Hematopoietic multipotent progenitor cell (in vitro differentiated cells): ENCODE measurements around the gene BICD1. TPM values are rescaled to one million over a fixed set of nuclear protein-coding genes. Genes with fewer than 3 reads are reported as not detected.

ENCODE experiments used
- DNase-seq, 3 donors: peaks; one replicate each; pipeline ENCODE4 v3.0.0-alpha.2; 2011 to 2015; ENCODE audit warnings: low read depth in 2 of 3, low spot score in 2 of 3
- total RNA-seq: library from RNA; depleted of rRNA; stranded (reverse); fragments of >200 nt; gene quantifications from one replicate; pipeline ENCODE4 v1.2.3, GENCODE V29; 2012

Gene BICD1
- total RNA-seq, 1 donor: 18.3 TPM

- no peak for DNase-seq
Measured at GRCh38 chr12:32233568-32233967, 126.9 kb downstream of the BICD1 start.

- DNase-seq: no peak
Measured at GRCh38 chr12:32235251-32235650, 128.6 kb downstream of the BICD1 start.

- no peak for DNase-seq
Measured at GRCh38 chr12:32240162-32240561, 133.5 kb downstream of the BICD1 start.

GRCh38 chr12:32240831-32241230 is 134.2 kb downstream of the BICD1 start:
- no peak for DNase-seq

- DNase-seq: no peak
Measured at GRCh38 chr12:32242641-32243040, 136.0 kb downstream of the BICD1 start.

GRCh38 chr12:32248441-32249140 is 141.9 kb downstream of the BICD1 start:
- DNase-seq: no peak

GRCh38 chr12:32249777-32250176 is 143.1 kb downstream of the BICD1 start:
- DNase-seq: no peak

GRCh38 chr12:32252199-32253073 is 145.8 kb downstream of the BICD1 start:
- no peak for DNase-seq

DNA sequence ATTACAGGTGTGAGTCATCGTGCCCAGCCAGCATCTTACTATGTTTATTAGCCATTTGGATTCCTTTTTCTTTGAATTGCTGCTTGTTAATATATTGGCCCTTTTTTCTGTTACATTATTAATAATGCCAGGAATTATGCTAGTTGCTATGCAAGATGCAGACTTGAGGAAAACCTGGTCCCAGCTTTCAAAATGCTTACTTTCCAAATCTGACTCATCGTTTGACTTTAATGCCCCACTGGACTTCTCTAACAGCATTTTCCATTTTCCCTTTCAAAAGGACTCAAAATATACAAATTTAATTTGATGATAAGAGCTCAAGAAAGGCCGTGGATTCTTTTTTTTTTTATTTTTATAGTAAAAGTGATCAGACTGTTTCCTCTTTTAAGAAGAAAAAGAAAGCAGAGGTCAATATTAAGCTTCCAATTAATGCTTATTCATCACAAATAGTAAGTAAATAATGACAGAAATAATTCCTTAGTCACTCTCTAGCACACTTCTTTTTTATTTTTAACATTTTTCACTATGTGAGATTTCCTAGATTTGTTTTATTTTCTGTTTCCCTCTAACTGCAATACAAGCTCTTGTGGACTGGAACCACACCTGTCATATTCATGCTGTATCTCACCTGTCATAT is 146.6 kb downstream of the BICD1 start:
- DNase-seq: no peak

DNA sequence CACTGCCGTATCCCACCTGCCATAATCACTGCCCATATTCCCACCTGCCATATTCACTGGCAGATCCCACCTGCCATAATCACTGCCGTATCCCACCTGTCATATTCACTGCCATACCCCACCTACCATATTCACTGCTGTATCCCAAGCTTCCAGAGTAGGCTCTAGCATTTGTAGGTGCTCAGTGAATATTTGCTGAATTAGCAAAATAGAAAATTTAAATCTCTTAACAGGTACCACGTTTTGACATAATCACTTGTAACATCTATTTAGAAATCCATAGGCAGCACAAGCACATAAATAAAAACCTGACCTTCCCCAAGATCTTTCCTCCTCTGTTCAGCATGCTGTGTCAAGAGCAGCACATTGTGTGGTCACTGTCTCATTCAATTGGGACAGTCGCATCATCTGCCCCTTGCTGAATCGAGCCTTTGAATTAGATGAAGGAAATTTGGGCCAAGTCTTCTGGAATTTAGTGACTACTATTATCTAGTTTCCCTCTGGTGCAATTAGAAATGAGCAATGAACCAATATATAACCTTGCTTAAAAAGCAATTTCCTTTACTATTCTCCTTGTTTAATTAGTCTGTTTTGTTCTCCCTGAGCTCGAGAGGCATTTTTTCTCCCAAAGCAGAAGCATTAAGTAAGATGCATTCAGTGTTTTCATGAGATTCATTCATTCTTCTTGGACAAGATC is 147.8 kb downstream of the BICD1 start:
- DNase-seq: no peak

- no peak for DNase-seq
Measured at GRCh38 chr12:32255588-32255987, 148.9 kb downstream of the BICD1 start.

GRCh38 chr12:32257695-32258496 is 151.2 kb downstream of the BICD1 start:
- no peak for DNase-seq

GRCh38 chr12:32260696-32261095 is 154.0 kb downstream of the BICD1 start:
- no peak for DNase-seq

GRCh38 chr12:32261638-32262037 is 155.0 kb downstream of the BICD1 start:
- DNase-seq: peak in 2 of 3 donors; percentile 56 to 73

- DNase-seq: peak in 2 of 3 donors; percentile 93 to 97
Measured at GRCh38 chr12:32264961-32265360, 158.3 kb downstream of the BICD1 start.

DNA sequence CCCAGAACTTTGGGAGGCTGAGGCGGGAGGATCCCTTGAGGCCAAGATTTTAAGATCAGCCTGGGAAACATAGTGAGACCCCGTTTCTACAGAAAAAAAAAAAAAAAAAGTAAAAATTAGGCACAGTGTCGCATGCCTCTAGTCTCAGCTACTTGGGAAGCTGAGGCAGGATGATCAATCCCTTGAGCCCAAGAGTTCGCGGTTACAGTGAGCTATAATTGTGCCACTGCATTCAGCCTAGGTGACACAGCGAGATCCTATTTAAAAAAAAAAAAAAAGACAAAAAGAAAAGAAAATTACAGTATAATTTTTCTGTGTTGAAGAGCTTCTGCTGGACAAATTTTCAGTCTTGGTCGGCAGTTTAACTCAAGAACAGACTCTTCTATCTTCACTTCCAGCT is 158.8 kb downstream of the BICD1 start:
- DNase-seq: no peak

DNA sequence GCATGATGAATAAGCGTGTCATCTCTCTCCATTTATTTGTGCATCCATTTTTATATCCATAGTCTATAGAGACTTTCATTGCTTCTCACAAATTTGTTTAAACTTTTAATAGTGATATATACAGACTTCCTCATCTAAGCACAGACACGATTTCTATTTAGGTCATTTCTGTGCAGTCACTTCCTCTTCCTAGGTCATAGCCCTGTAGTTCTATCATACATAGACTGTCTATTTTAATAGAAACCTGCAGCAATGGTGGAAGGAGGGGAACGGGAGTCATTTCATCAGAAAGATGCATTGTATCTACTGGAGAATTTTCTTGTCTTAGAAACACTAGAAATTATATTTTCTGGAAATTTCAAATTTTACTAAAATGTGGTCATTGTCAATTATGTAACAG is 159.3 kb downstream of the BICD1 start:
- DNase-seq: peak in 2 of 3 donors; percentile 45 to 71

DNA sequence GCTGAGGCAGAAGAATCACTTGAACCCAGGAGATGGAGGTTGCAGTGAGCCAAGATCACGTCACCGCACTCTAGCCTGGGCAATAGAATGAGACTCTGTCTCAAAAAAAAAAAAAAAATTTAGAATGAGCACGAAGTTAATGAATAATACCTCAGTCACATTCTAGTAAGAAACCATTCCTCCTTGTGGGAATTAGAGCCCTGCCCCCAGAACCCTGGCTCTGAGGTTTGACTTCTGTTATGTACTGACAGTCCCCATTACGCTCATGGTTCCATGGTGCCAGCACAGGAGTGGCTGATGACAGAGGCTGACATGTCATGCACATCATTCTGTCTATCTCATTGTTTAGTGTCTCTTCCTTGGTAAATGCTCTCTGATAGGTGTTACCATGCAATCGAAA is 160.1 kb downstream of the BICD1 start:
- no peak for DNase-seq

DNA sequence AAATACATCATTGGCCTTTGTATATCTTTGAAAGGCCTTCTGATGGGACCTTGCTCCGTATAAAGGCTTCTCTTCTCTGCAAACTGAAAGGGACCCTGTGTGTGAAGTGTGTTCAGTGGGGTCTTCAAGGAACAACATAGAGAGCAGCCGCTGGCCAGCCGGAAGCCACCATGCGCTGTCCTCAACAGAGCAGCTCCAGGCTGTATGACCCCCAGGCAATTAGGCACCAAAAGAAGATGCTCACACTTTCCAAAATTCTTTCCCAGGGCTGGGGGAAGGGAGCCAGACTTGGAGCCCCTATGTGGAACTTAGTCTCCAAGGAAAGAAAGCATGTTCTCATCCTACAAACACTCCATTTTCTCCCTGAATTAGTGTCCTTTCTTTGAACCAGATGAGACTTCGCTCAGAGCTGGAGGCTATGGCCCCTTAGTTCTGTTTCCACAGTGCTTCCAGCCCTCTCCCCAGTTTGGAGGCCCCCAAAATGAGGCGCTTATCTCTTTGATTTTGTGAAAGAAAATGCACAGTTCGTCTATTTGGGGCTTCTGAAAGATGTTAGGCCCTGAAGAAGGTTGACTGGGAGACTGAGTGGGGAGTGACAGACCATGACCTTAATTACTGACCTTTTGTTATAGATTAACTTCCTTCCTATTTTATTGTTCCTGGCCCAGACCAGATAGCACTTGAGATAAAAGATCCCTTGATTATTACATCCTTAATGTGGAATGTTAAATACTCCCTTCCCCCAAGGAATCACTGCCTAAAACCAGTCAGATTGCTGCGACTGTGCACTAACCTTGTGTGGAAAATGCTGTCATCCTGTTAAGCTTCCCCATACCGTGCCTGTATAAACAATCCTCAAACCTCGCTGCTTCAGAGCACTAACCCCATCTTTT is 164.4 kb downstream of the BICD1 start:
- DNase-seq: no peak
